NCI-H82 treated with DMSO at 0.1 percent for 48 hours (cell line): ENCODE data around the gene ORAI3.

Experiments
- DNase-seq: peaks from one replicate; lab custom pipeline; 2025; ENCODE audit not compliant: unreplicated experiment; lab: John Stamatoyannopoulos, UW

The ORAI3 gene

DNA sequence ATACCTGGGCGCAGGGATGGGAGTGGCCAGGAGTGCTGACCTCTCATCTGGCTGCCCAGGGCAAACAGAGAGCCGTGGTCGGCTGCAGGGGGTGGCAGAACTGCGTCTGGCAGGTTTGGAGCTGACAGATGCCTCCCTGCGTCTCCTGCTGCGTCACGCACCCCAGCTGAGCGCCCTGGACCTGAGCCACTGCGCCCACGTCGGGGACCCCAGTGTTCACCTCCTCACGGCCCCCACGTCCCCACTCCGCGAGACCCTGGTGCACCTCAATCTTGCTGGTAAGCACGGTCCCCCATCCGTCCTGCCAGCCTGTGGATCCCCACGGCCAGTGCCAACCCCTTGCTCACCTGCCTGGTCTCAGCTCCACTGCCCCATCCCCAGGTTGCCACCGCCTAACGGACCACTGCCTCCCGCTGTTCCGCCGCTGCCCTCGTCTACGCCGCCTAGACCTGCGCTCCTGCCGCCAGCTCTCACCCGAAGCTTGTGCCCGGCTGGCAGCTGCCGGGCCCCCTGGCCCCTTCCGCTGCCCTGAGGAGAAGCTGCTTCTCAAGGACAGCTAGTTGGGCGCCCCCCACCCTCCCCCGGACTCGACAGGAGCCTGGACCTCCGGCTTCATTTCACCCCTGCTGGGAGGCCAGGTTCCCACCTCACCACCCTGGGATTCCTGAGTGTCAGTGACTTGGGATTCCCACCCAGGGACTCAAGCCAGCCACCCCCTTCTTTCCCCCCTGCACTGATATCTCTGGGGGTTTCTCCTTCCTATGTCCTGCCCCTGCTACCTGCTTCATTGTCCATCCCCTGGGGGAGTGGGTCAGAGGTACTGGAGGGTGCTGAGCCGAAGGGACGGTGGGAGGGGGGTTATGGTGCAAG, 2.0 kb upstream of the ORAI3 start:
- DNase-seq: no peak

DNA sequence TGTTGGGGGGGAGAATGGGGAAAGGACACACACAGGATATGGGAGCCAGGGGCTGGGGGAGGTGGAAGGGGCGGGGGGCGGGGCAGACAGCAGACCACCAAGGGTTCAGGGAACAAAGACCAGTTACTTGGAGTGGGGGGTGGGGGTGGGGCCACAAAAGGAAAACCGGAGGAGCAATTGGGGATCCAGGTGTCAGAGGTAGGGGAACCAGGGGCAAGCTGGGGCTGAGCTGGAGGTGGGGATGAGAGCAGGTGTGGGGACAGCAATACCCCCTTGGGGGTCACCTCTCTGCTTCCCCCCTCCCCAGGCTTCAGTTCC, 1.4 kb upstream of the ORAI3 start:
- no peak for DNase-seq

DNA sequence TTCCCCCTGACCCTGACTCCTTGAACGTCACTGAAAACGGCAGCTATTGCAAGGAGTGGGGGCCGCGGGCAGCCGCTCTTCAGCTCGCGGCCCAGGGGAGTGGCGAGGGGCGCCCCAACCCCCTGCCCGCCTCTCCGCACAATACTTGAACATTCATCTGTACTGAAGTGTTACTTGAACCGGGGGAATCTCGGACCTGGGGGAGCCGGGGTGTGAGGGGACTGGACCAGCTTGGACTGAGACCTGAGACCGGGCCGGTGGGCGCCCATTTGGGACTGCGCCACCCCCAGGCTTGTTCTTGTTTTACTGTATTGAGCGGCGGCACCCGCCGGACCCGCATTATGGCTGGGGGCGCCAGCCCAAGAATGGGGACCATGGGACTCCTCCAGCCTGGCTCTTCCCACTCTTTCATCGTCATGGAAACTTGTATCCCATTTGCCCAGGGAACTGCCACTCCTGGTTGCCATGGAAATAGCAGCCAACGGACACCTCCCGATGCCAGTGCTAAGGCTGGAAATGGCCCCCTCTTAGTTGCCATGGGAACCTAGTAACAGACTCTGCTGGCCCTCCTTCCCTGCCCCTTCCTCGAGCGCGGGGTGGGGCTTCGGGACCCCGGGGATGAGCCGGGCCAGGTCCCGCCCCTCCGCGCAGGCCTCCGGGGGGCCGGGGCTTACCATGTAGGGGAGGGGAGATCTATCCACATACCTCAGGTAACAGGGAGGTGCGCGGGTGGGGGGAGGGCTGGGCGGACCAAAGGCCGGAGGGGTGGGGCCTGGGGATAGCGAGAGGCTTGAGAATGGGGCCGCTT, 805 bp upstream of the ORAI3 start:
- DNase-seq: peak; percentile 31

DNA sequence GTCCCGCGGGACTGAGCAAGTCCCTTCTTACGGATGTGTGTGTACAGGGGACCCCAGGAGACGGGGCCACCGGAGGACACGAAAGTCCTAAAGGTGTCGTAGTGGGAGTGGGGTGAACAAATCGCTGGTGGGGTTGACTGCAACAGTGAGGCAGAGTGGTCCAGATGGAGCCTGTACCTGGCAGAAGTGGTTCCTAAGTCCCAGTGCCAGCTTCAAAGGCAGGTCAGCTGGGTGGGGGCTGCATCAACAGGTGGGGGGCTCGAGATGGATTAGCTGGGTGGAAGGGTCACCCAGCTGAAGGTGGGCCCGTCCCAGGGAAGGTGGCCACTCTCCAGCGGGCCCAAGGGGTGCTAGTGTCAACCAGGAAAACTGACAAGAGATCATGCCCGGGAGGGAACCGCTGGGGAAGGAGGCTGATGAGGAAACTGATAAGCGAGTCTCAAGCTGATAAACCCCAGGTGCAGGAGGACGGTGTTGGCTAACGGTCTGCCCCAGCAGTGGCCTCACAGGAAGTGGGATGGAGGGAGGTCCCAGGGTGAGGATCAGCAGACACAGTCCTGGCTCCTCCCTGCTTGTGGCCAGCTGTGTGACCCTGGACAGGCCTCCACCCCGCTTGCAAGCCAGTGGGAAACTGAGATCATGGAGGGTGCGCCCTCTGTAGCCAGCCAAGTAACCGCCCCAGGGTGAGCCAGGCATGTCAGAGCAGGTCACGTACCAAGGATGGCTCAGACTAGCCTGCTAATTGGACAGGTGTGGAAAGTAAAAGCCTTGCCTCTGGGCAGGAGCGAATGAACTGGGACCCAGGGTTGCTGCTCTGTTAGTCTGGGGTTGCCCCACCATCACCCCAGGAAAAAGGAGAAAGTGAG, 1.0 kb downstream of the ORAI3 start:
- DNase-seq: no peak

DNA sequence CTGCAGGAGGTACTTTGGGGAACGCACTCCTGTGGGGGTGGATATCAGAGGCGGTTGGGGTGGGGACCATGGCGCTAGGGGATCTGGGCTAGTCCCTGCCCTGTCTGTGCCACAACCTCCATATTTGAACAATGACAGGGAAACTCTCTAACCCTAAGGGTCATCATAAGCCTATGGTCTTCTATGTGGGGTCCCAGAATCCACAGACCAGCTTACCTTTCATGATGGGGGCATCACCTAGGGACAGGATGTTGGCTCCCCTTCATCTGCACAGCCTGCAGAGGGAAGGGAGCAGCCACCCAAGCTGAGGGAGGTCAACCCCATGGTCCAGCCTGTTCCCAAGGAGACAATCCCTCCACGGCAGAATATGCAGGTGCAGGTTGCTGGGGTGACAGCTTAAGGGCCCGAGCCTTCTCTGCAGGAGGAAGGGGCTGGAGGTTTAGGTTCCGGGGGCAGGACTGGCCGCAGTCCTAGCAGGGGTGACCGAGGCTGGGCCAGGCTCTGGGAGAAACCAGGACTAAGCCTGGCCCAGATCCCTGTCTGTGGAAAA, 1.7 kb downstream of the ORAI3 start:
- DNase-seq: no peak

DNA sequence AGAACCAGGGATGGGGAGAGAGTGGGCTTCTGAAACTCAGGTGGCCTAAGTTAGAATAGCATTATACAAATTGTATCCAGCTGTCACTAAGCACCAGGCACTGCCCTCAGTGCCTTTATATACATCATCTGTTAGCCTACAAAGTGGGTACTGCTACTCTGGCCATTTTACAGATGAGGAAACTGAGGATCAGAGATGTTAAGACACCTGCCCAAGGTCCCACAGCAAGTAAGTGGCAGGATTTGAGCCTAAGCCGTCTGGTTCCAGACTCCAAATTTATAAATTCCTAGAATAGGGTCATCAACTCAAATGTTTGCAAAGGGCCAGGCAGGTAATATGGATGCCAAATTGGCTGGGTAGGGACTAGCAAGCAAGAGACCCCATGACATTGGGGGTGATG, 2.3 kb downstream of the ORAI3 start:
- no peak for DNase-seq

DNA sequence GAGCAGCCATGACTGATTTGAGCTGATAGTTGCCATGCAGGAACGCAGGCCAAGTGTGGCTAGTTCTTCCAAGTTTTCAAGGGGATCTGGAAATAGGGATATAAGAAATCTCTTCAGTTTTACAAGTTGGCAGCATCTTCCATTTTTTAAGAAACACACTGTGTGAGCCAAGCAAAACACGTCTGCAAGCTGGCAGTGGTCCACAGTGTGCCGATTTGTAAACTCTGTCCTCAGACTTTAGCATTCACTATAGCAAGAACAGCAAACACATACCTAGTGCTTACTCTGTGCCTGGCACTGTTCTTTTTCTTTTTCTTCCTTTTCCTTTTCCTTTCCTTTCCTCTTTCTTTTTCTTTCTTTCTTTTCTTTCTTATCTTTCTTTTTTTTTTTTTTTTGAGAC, 2.9 kb downstream of the ORAI3 start:
- no peak for DNase-seq

DNA sequence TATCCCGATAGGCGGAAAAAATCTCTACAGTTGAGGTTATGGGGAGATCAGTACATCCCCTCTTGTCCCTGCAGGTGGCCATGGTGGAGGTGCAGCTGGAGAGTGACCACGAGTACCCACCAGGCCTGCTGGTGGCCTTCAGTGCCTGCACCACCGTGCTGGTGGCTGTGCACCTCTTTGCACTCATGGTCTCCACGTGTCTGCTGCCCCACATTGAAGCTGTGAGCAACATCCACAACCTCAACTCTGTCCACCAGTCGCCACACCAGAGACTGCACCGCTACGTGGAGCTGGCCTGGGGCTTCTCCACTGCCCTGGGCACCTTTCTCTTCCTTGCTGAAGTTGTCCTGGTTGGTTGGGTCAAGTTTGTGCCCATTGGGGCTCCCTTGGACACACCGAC, 4.2 kb downstream of the ORAI3 start:
- DNase-seq: no peak

DNA sequence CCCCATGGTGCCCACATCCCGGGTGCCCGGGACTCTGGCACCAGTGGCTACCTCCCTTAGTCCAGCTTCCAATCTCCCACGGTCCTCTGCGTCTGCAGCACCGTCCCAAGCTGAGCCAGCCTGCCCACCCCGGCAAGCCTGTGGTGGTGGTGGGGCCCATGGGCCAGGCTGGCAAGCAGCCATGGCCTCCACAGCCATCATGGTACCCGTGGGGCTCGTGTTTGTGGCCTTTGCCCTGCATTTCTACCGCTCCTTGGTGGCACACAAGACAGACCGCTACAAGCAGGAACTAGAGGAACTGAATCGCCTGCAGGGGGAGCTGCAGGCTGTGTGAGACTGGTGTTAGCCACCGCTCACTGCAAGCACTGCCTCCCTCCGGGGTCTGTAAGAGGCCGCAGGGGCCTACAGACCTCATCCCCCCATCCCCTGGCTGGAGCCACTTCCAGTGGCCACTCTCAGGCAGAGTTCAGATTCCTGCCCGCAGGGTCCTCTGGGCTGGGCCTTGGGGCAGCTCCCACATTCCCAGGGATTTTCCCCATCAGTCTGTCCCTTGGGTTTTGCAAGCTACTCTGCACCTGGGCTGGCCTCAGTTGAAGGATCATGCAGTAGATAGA, 4.8 kb downstream of the ORAI3 start:
- DNase-seq: peak; percentile 49

DNA sequence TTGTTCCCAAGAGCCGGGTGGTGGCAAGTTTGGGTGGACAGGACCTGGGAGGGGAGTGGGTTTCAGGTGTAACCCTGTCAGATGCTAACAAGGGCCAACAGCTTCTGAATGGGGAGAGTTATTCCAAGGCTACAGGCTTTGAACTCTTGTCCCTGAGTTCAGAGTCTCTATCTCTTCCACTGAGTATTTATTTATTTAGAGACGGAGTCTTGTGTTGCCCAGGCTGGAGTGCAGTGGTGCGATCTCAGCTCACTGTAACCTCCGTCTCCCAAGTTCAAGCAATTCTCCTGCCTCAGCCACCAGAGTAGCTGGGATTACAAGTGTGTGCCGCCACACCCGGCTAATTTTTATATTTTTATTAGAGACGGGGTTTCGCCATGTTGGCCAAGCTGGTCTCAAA, 6.1 kb downstream of the ORAI3 start:
- no peak for DNase-seq

DNA sequence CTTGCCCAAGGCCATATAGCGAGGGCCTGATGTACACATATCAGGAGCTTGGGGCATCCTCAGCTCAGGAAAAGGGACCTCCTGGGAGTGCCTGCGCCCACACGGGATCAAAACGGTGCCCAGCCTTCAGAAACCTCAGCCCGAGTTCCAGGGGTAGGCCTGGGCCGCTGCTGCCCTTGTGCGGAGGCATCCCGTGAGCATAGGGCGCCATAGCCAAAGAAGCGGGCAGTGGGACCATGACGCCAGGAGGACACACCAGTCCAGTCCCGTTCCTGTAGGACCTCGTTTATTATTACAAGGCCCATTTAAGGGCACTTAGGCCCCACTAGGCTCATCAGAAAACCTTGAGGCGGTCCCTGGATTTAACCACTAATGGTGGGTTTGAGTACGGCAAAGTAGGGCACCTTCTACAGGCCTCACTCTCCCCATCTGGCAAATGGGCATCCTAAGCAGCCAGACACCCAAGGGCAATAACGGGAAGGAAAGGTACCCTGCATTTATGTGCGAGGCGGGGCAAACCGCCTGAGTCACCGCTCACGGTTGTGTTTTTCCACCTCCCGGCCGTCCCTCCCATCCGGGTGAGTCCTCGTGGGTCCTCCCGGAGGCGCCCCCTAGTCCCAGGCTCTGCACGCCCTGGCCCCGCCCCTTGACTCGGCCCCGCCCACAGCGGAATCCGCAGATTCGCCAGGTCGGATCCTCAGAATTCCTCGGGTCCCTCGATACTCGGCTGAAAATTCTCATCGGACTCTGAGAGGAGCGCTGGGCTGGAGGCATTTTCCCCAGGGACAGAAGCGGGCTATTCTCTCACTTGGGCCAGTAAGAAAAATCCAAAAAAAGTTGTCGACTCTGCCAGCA, 8.0 kb downstream of the ORAI3 start:
- peak; percentile 27 for DNase-seq

DNA sequence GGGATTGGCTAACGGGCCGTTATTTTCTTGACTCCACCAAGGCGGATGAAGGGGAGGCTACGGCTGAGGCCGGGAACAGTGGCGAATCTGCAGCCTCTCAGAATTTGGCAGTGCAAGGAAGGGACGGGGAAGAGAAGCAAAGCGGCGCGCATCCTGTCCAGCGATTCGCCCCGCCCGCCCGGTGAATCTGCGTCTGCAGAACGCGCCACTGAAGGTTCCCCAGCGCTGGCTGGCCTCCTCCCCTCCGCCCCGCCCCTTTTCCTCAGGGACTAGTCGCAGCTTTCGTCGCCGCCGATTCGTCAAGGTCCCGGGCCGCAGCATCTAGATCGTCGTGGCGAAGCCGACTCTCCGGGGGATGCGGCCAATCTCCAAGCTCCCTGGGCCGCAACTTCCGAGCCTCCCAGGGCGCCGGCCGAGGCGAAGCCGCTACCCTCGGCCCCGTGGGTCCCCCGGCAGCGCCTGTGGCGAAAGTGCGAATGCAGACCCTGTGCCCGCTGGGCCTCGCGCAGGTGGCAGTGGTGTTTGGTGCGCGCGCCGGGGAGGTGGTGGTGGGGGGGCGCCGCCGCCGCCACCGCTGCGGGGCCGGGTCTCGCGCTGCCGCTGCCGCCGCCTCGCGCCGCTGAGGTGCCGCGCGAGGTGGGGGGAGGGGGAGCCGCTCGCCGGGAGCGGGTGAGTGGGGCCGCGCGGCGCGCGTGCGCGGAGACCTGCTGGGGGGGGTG, 8.7 kb downstream of the ORAI3 start, which contains the start of gene SETD1A:
TSS of gene SETD1A (plus strand) at position 299 of the 719 bp plus-strand sequence. CDS start 978 bp downstream, outside the sequence.
- peak; percentile 54 for DNase-seq

DNA sequence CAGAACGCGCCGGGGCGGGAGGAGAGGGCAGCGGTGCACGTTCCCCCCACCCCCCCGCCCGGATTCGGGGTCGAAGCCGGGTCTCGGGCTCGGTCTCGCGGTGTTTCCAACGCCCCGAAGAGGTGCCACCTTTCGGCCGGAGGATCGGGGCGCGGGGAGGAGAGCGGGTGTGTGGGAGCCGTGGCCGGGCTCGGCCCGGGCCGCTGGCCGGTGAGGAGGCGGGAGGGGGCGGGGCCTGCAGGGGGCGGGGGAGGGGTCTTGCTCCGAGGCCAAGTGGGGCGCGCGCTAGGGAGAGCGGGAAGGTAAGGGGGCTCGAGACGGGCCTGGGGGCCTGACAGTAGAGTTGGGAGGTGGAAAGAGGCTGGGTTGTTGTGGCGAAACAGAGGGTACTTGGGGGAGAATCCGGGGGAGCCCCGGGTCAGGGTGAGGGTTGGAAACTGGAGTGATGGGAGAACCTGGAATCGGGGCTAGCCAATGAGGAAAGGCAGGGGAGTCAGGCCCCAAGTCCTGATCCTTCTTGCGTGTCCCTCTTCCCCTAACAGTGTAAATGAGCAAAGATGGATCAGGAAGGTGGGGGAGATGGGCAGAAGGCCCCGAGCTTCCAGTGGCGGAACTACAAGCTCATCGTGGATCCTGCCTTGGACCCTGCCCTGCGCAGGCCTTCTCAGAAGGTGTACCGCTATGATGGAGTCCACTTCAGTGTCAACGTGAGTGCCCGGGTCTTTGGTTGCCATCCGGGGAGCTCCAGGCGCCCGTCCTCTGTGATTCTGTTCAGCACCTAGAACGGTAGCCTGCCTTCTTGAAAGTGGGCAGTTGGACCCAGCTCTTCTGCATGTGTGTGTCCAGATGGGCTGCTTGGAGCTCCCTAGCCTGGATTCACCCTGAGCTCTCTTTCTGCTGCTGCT, 9.6 kb downstream of the ORAI3 start:
- DNase-seq: no peak

DNA sequence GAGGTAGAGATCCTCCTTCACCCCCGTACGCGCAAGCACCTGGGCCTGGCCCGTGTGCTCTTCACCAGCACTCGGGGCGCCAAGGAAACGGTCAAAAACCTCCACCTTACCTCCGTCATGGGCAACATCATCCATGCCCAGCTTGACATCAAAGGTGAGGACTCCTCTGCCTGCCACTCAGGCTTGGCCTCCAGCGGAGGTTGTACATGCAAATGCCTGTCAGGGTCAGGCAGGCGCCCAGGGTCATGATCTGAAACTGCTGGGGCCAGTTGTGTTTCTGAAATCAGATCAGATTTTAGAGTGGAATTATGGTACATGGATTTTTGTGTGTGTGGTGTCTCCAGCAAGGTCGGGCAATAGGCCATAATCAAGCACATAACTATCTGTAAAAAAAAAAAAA, 12.5 kb downstream of the ORAI3 start:
- no peak for DNase-seq

DNA sequence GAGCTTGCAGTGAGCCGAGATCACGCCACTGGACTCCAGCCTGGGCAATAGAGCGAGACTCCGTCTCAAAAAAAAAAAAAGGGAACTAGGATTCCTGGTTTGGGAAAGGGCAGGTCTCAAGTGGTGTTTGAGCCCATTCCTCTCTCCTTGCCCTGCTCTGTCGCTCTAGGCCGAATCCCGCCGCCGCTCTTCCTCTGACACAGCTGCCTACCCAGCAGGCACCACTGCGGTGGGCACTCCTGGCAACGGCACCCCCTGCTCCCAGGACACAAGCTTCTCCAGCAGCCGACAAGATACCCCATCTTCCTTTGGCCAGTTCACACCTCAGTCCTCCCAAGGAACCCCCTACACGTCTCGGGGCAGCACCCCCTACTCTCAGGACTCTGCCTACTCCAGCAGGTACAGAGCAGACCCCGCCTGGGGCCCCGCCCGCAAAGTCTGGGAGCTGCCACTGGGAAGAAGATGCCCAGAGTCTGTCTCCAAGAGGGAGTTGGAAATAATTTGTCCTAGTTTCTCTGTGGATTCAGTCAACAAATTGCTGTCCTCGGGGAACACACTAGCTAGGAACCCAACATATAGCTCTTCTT, 15.2 kb downstream of the ORAI3 start:
- no peak for DNase-seq

DNA sequence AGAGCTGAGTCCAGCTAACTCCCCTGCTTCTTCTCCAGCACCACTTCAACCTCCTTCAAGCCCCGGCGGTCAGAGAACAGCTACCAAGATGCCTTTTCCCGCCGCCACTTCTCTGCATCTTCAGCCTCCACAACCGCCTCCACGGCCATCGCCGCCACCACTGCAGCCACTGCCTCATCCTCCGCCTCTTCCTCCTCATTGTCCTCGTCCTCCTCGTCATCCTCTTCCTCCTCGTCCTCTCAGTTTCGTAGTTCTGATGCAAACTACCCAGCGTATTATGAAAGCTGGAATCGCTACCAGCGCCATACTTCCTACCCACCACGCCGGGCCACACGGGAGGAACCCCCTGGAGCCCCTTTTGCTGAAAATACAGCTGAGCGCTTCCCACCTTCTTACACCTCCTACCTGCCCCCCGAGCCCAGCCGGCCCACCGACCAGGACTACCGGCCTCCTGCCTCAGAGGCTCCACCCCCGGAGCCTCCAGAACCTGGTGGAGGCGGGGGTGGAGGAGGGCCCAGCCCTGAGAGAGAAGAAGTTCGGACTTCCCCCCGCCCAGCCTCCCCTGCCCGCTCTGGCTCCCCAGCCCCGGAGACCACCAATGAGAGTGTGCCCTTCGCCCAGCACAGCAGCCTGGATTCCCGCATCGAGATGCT, 15.8 kb downstream of the ORAI3 start:
- DNase-seq: no peak

DNA sequence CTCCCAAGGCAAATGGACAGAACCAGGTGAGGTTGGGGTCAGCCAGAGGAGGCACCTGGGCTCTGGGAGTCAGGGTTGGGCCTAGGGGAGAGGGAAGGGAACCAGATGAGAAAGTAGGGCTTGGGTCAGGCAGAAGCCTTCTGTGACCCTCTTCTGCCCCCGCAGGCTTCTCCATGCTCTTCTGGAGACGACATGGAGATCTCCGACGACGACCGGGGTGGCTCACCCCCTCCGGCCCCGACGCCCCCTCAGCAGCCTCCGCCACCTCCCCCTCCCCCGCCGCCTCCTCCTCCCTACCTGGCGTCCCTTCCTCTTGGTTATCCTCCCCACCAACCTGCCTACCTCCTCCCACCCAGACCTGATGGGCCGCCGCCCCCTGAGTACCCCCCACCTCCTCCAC, 16.6 kb downstream of the ORAI3 start:
- DNase-seq: no peak
